OCI-LY3 (cell line): ENCODE data around the gene ABCC6.

Source experiments
- EZH2phosphoT487 ChIP-seq: fragments of 200-600 bp; shearing (Covaris generic); IDR thresholded peaks from 2 replicates; pipeline ENCODE4 v1.6.1; 2018; ENCODE audit warnings: antibody characterized with exemption, mixed run types, low read depth
- TF ChIP-seq, protein P1 (sequence below): fragments of 200-600, 300-600 bp; sonication (generic); IDR thresholded peaks from 2 replicates; pipeline ENCODE4 v1.5.1; 2014; ENCODE audit warnings: antibody characterized with exemption, low read length, low read depth

DNA sequence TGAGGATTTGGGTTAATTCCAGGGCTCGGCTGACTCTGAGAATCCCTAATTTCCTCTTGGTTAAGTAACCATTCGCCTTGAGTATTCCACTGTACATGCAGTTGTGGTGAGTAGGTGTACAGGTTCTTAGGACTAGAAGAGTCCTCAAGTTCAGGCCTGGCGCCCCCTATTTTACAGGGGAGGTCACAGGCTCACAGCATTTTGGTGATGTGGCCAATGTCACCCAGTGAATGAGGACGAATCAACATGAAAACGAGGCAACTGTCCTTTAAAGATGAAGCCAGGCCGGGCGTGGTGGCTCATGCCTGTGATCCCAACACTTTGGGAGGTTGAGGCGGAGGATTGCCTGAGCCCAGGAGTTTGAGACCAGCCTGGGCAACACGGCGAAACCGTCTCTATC lies 55.4 kb downstream of the ABCC6 start:
- TF ChIP-seq, protein P1, sequence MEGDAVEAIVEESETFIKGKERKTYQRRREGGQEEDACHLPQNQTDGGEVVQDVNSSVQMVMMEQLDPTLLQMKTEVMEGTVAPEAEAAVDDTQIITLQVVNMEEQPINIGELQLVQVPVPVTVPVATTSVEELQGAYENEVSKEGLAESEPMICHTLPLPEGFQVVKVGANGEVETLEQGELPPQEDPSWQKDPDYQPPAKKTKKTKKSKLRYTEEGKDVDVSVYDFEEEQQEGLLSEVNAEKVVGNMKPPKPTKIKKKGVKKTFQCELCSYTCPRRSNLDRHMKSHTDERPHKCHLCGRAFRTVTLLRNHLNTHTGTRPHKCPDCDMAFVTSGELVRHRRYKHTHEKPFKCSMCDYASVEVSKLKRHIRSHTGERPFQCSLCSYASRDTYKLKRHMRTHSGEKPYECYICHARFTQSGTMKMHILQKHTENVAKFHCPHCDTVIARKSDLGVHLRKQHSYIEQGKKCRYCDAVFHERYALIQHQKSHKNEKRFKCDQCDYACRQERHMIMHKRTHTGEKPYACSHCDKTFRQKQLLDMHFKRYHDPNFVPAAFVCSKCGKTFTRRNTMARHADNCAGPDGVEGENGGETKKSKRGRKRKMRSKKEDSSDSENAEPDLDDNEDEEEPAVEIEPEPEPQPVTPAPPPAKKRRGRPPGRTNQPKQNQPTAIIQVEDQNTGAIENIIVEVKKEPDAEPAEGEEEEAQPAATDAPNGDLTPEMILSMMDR, result no peak
- no peak for TF ChIP-seq EZH2phosphoT487
